IPS-20b (cell line): ENCODE data around the gene MCAT.
"Not testable (repeated sequence)": the region's sequence is repeated elsewhere in the genome, so short reads cannot be mapped to it uniquely, and the experiment has no call there.

Source experiments
- H3K27ac ChIP-seq: one replicate; pipeline ENCODE4 v1.5.1; 2013; ENCODE audit warnings: low read length
- H3K27me3 ChIP-seq: 2 replicates; pipeline ENCODE4 v1.6.1; 2013; ENCODE audit warnings: mild to moderate bottlenecking, low read length, inconsistent platforms; ENCODE audit not compliant: insufficient read depth
- H3K36me3 ChIP-seq: 2 replicates; pipeline ENCODE4 v1.6.1; 2013; ENCODE audit warnings: low read depth, mild to moderate bottlenecking, inconsistent platforms, low read length, moderate library complexity; ENCODE audit not compliant: insufficient read depth
- H3K4me1 ChIP-seq: 2 replicates; pipeline ENCODE4 v1.6.1; 2013; ENCODE audit warnings: mild to moderate bottlenecking, control low read depth, inconsistent platforms, low read length, moderate library complexity; ENCODE audit not compliant: insufficient read depth
- H3K4me3 ChIP-seq: 2 replicates; pipeline ENCODE4 v1.5.1; 2013; ENCODE audit warnings: mild to moderate bottlenecking, low read length, inconsistent platforms
- H3K9ac ChIP-seq: 2 replicates; pipeline ENCODE4 v1.6.1; 2013; ENCODE audit warnings: low read depth, mild to moderate bottlenecking, inconsistent platforms, low read length, moderate library complexity
- H3K9me3 ChIP-seq: 2 replicates; pipeline ENCODE4 v1.6.1; 2013; ENCODE audit warnings: mild to moderate bottlenecking, low read depth, low read length, inconsistent platforms; ENCODE audit not compliant: insufficient read depth

Gene MCAT

DNA sequence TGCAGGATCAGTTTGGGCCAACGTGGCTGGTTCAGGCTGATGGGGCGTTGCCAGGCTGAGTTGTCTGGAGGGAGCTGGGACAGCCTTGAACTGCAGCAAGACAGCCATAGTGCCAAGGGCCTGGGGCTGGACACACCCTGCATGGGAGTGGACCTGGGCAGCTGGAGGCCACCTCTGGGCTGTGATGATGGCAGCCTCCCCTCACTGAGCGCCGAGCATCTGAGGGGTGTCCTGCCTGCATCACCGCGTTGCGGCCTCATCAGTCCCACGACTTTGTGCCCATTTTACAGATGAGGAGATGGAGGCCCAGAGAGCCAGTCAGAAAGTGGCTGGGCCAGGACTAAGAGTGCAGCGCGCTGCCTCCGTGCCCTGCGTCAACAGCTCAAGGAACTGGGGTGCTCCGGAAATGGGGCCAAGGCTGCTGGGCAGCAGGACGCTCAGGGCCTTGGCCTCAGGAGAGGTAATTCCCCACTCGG, 7.6 kb upstream of the MCAT start:
- H3K27ac ChIP-seq = no peak overlapping the region
- H3K36me3 ChIP-seq = no peaks in the 10 kb centered on the region
- peaks cover 26% of the 10 kb centered on the region for H3K27me3 ChIP-seq
- H3K9ac ChIP-seq = no peak overlapping the region
- peak overlapping the region; percentile 66; the same call in 1 of the 2 replicates for H3K4me3 ChIP-seq
- no peaks in the 10 kb centered on the region for H3K4me1 ChIP-seq
- H3K9me3 ChIP-seq = no peaks in the 10 kb centered on the region

DNA sequence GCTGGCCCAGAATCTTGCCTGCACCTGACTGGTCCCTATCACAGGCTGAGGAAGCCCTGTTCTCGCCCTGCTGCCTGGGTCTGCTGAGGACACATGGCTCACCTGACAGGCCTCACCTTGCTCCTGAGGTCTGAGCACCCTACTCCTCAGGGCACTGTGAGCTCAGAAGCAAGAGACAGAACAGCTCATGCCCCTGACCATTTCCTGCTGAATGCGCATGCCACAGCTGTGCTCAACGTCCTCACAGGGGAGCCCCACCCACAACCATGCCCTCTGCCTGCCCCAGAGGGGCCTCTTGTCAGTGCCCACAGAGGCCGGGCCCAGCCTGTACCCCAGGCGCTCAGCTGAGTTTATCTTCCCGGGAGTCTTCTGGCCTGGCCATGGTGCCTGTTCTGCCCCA, 5.4 kb upstream of the MCAT start:
- Histone ChIP-seq H3K9me3 (no peaks in the 10 kb centered on the region), H3K27ac (no peak overlapping the region), H3K4me3 (no peak overlapping the region), H3K36me3 (no peaks in the 10 kb centered on the region), H3K27me3 (peaks cover 26% of the 10 kb centered on the region), H3K9ac (no peak overlapping the region), H3K4me1 (no peaks in the 10 kb centered on the region)

DNA sequence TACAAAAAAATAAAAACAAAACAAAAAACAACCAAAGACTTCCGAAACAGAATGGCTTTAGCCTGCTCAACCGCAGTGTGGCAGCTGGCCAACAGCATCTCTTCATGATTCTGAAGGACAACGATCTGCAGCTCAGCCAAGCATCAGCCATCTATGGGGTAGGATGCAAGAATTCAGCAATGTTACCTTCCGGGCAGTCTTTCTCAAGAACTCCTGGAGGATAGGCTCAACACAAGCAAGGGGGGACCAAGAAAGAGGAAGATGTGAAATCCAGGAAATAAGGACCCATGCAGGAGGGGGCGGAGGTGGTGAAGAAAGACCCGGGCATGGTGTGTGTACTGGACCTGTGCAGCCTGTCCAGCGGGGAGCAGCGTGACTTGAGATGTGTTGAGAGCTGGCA, 4.6 kb upstream of the MCAT start:
- Histone ChIP-seq H3K4me3 (no peak overlapping the region), H3K27ac (no peak overlapping the region), H3K36me3 (no peaks in the 10 kb centered on the region), H3K27me3 (peaks cover 24% of the 10 kb centered on the region), H3K9me3 (no peaks in the 10 kb centered on the region), H3K9ac (no peak overlapping the region), H3K4me1 (no peaks in the 10 kb centered on the region)

DNA sequence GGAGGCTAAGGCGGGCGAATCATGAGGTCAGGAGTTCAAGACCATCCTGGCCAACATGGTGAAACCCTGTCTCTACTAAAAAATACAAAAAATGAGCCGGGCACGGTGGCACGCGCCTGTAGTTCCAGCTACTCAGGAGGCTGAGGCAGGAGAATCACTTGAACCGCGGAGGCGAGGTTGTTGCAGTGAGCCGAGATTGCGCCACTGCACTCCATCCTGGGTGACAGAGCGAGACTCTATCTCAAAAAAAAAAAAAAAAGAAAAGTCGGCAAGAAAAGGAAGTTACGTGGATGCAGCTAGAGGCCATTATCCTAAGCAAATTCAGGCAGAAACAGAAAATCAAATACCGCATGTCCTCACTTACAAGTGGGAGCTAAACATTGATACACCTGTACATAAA, 3.1 kb upstream of the MCAT start:
- H3K36me3 ChIP-seq, H3K9me3 ChIP-seq, H3K4me3 ChIP-seq, H3K27ac ChIP-seq, H3K9ac ChIP-seq, H3K27me3 ChIP-seq, H3K4me1 ChIP-seq: not testable (repeated sequence)

DNA sequence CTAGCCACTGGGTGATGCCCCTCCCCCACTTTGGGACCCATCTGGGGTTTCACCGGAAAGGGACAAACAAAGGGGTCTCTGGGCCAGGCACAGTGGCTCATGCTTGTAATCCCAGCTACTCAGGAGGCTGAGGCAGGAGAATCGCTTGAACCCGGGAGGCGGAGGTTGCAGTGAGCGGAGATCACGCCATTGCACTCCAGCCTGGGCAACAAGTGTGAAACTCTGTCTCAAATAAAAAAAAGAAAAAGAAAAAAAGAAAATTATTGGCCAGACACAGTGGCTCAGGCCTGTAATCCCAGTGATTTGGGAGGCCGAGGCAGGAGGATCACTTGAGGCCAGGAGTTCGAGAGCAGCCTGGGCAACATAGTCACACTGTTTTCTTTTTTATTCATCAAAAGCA, 2.2 kb upstream of the MCAT start:
- not testable (repeated sequence) for H3K4me1 ChIP-seq, H3K27ac ChIP-seq, H3K9ac ChIP-seq

DNA sequence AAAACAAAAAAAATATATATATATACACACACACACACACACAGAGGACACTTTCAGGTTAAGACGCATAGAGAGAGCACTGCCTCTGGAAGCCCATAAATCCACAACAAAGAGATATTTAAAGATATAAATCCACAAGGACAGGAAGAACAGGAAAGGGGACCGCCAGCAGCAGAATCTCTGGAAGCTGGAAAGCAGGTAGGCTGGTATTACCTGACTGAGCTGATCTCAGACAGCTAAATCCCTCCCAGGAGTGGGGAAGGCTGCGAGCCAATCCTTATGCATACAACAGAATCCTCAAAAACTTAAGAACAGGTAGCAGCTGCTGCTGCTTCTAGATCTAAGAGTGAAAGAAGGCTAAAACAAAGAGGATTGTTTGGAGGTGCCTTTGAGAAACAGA, 1.8 kb upstream of the MCAT start:
- H3K36me3 ChIP-seq = peaks cover 14% of the 10 kb centered on the region

More for the DNA sequence above, 2.2 kb upstream of the MCAT start:
- H3K4me3 ChIP-seq, H3K27me3 ChIP-seq, H3K36me3 ChIP-seq, H3K9me3 ChIP-seq: not testable (repeated sequence)

DNA sequence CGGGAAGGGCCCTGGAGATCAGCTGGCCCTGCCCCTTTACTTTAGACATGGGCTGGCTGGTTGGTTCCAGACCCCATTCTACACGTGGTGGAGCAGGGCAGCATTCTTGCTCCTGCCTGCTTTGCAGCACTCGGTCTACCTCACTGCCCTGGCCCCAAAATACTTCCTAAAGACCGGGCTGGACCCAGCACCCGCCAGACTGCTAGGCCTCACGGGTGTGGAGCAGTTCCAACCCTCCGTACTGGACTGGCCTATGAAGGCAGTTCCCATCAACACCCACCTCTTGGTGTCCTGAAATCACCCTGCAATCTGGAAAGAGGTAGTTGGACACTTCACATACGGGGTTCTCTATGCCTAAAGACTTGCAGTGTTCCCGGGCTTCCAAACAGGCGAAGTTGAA, 6.4 kb downstream of the MCAT start:
- Histone ChIP-seq H3K4me3 (no peak overlapping the region), H3K9me3 (no peaks in the 10 kb centered on the region), H3K36me3 (peaks cover 79% of the 10 kb centered on the region), H3K27ac (no peak overlapping the region), H3K4me1 (no peaks in the 10 kb centered on the region), H3K27me3 (no peaks in the 10 kb centered on the region), H3K9ac (no peak overlapping the region)

More for the DNA sequence above, 1.8 kb upstream of the MCAT start:
- Histone ChIP-seq H3K4me1 (no peaks in the 10 kb centered on the region), H3K4me3 (no peak overlapping the region), H3K9me3 (no peaks in the 10 kb centered on the region), H3K9ac (no peak overlapping the region), H3K27me3 (no peaks in the 10 kb centered on the region), H3K27ac (no peak overlapping the region)

DNA sequence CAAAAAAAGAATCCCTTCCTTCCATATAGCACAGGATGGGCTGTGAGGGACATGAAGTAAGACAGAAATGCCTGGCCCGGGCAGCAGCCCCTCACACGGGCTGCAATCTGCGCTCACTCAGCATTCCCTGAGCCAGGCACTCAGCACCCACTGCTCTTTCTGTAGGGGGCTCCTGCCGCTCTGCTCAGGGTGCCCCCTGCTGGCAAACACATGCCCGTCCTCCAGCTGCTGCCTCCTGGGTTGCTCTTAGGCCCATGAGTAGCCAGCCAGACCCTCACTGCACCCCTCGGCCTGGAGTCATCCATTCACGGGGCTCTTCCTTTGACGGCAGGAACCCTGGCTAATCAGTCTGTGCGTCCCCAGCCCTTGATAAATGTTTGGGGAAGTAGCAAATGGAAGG, 6.9 kb downstream of the MCAT start:
- Histone ChIP-seq H3K9me3 (no peaks in the 10 kb centered on the region), H3K4me3 (no peak overlapping the region), H3K4me1 (no peaks in the 10 kb centered on the region), H3K36me3 (peaks cover 82% of the 10 kb centered on the region), H3K9ac (no peak overlapping the region), H3K27me3 (no peaks in the 10 kb centered on the region), H3K27ac (no peak overlapping the region)

DNA sequence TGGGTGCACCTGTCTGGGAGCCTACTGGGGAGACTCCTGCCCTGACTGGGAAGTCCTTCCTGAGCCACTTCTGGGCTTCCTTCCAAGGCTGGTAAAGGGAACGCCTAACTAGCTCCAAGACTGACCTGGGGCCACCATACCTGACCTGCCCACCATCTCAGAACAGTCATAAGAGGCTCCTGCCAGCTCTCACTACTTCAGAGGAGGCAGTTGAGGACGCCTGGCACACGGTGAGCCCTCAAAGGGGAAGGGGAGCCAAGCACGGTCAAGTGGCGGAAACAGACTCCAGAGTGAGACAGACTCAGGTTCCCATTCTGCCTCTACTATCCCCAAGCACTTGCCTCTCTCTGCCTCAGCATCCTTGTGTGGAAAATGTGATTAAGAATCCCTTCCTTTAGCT, 7.6 kb downstream of the MCAT start:
- Histone ChIP-seq H3K36me3 (peaks cover 77% of the 10 kb centered on the region), H3K9me3 (no peaks in the 10 kb centered on the region), H3K4me1 (no peaks in the 10 kb centered on the region), H3K4me3 (no peak overlapping the region), H3K27ac (no peak overlapping the region), H3K9ac (no peak overlapping the region), H3K27me3 (no peaks in the 10 kb centered on the region)

DNA sequence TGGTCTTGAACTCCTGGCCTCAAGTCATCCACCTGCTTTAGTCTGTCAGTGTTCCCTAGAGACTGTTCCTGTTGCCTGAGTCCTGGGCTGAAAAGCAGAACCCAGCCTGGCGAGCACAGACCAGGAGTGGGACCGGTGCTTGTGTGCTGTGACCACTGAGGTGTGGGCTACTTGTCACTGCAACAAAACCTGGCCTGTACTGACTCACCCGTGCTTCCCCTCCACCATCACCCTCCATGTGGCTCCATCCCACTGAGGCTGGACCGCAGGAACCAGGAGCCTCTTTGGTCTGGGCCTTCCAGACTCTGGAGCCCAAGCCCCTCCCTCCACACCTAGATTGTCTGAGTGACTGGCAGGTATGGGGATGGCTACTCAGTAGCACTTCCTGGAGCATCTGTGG, 8.6 kb downstream of the MCAT start:
- Histone ChIP-seq H3K9ac (no peak overlapping the region), H3K36me3 (peaks cover 67% of the 10 kb centered on the region), H3K4me1 (peaks cover 5% of the 10 kb centered on the region), H3K27me3 (no peaks in the 10 kb centered on the region), H3K9me3 (no peaks in the 10 kb centered on the region), H3K4me3 (no peak overlapping the region), H3K27ac (no peak overlapping the region)

DNA sequence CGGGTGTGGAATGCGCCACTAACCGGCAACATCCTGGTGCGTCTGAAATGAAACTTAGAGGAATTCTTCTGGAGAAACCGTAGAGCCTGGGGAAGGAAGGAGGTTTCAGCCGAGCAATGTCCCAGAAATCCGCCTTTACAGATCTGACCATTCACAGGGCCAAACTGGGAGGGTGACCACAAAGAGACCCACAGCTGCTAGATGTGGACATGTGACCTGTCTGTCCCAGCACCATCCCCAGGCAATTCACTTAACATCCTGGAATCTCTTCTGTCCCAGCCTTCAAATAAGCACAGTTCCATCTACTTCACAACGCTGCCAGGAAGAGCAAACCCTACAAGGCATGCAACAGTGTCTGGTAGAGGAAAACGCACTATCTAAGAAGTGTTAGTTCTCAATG, 9.8 kb downstream of the MCAT start:
- no peak overlapping the region for H3K9ac ChIP-seq
- H3K4me1 ChIP-seq = peaks cover 8% of the 10 kb centered on the region
- no peak overlapping the region for H3K4me3 ChIP-seq
- H3K27ac ChIP-seq = no peak overlapping the region
- H3K27me3 ChIP-seq = no peaks in the 10 kb centered on the region
- peaks cover 56% of the 10 kb centered on the region for H3K36me3 ChIP-seq
- H3K9me3 ChIP-seq = no peaks in the 10 kb centered on the region

DNA sequence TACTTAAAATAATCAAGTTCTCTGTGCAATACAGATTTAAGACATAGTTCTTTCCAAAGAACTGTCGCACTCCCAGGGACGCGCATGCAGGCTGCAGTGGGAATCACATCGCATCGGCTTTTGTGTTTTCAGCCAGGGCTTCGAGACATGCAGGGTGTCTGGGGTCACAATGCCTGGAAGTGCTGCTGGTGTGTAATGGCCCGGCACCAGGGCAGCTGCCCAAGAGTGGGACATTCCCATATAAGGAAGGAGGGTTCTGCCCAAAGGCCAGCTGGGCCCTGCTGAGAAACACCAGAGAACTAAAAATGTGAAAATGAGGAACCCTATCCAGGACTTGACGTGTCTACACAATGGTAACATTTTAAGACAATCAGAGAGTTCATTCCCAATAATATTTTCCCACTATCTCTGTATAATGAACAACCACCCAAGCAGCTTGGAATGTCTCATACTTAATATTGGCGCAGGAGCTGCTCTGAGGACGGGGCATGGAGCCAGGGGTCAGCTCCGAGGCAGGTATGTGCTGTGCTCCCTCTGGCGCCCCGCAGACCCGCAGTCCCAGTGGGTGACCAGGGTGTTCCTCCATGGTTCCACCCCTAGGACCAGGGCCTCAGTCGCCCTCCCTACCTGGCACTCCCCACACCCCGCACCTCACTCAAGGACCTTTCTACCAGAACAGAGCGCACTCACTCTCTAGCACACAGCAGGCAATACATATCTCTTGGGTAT, 11.3 kb downstream of the MCAT start:
- H3K36me3 ChIP-seq = peaks cover 43% of the 10 kb centered on the region
- no peak overlapping the region for H3K4me3 ChIP-seq
- H3K4me1 ChIP-seq = peaks cover 8% of the 10 kb centered on the region
- H3K9me3 ChIP-seq = no peaks in the 10 kb centered on the region
- H3K27me3 ChIP-seq = no peaks in the 10 kb centered on the region
- H3K27ac ChIP-seq = no peak overlapping the region
- no peak overlapping the region for H3K9ac ChIP-seq
